Measurements from ENCODE around the gene TBCCD1.

GRCh38 chr3:186511245-186511644, 55.9 kb downstream of the TBCCD1 start:
- TF ChIP-seq YY1 (IDR thresholded peaks at IDR 0.05; ENCODE audit: low read depth, low read length) (no peak), CTCF (IDR thresholded peaks at IDR 0.05; ENCODE audit: control extremely low read depth in 1 of 3, insufficient read depth in 1 of 3, low read depth in 1 of 3, low read length in 3 of 3) (no peak), BRCA1 (IDR thresholded peaks at IDR 0.05; ENCODE audit: low read depth, low read length) (no peak), JUND (IDR thresholded peaks at IDR 0.05; ENCODE audit: low read length) (no peak), CHD7 (IDR thresholded peaks at IDR 0.05; ENCODE audit: insufficient replicate concordance, low read length) (no peak), POLR2A (IDR thresholded peaks at IDR 0.05; ENCODE audit: control extremely low read depth in 1 of 2, low read depth in 2 of 2, low read length in 2 of 2) (no peak), PHF8 (conservative IDR thresholded peaks at IDR 0.05; ENCODE audit: low read depth, low read length) (no peak)
